GM18508 (cell line): ENCODE measurements around the gene ANAPC1.
"Not testable (repeated sequence)": the region's sequence is repeated elsewhere in the genome, so short reads cannot be mapped to it uniquely, and the experiment has no call there.

ENCODE experiments used
- ATAC-seq: cut with Tn5 transposase; IDR thresholded peaks from one replicate; pipeline ENCODE4 v1.9.1; 2021; ENCODE audit warnings: moderate number of reproducible peaks; ENCODE audit not compliant: insufficient read depth, unreplicated experiment

ANAPC1 gene, protein sequence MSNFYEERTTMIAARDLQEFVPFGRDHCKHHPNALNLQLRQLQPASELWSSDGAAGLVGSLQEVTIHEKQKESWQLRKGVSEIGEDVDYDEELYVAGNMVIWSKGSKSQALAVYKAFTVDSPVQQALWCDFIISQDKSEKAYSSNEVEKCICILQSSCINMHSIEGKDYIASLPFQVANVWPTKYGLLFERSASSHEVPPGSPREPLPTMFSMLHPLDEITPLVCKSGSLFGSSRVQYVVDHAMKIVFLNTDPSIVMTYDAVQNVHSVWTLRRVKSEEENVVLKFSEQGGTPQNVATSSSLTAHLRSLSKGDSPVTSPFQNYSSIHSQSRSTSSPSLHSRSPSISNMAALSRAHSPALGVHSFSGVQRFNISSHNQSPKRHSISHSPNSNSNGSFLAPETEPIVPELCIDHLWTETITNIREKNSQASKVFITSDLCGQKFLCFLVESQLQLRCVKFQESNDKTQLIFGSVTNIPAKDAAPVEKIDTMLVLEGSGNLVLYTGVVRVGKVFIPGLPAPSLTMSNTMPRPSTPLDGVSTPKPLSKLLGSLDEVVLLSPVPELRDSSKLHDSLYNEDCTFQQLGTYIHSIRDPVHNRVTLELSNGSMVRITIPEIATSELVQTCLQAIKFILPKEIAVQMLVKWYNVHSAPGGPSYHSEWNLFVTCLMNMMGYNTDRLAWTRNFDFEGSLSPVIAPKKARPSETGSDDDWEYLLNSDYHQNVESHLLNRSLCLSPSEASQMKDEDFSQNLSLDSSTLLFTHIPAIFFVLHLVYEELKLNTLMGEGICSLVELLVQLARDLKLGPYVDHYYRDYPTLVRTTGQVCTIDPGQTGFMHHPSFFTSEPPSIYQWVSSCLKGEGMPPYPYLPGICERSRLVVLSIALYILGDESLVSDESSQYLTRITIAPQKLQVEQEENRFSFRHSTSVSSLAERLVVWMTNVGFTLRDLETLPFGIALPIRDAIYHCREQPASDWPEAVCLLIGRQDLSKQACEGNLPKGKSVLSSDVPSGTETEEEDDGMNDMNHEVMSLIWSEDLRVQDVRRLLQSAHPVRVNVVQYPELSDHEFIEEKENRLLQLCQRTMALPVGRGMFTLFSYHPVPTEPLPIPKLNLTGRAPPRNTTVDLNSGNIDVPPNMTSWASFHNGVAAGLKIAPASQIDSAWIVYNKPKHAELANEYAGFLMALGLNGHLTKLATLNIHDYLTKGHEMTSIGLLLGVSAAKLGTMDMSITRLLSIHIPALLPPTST (N-terminal part only)

DNA sequence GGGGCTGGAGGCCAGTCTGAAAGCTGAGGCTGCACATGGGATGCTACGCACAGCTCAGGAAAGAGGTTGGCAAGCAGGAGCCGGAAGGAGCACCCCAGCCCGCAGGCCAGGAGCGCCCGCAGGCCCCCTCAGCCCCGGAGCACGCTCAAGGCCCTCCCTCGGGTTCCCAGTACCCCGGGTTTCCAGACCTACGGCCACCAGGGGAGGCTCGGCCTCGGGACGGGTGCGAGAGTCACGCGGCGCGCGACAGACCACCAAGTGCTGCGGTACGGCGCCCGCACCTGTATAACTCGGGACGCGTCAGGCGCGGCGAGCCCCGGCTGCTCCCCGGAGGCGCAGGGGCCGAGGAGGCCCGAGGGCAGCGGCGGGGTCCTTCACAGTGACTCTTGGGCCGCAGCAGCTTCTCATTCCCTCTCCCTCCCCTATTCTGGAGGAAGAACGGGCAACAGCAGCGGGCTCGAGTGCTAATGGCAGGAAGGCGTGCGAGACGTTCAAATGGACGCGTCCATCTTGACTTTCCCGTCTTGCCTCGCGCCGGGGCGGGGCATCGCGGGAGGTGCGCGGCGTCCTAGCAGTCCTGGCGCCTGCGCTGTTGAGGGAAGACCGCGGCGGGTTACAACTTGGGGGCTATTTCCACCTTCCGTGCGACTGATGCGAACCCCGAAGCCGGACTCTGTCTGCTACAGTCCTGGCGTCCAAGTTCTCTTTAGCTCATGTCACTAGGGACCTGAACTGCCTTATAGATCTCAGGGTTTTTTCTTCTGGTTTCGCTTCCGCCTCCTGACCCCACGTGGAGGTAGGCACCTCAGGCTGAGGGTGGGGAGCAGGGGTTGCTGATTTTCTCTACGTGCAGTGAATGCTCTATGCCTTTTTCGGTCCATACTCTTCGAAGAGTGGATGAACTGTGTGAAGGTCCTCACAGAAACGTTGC is at the start of gene ANAPC1:
ANAPC1 (minus strand) TSS at position 533 of the 931 bp plus-strand sequence. CDS start 3,368 bp downstream, outside the sequence.
- peak; percentile 53 for ATAC-seq

DNA sequence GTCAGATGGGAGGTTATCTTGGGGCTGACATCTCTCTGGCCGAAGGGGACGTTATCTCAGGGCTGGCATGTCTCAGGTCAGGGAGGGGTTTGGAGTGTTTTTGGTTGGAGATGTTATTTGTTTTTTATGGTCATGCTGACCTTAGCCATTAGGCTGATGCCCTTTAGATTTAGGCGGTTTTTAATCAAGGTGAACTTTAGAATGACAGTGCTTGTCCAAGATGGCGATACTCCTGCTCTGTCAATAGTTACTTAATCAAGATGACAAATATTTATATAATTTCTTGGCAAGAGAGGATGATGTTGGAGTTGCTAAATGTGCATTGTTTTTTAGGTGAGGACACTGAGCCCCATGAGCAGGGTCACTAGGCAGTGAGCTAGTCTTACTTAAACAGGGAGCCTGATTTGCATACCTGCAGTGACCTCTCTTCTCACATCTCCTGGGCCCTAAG is 48.9 kb upstream of the ANAPC1 start:
- ATAC-seq = no peak

DNA sequence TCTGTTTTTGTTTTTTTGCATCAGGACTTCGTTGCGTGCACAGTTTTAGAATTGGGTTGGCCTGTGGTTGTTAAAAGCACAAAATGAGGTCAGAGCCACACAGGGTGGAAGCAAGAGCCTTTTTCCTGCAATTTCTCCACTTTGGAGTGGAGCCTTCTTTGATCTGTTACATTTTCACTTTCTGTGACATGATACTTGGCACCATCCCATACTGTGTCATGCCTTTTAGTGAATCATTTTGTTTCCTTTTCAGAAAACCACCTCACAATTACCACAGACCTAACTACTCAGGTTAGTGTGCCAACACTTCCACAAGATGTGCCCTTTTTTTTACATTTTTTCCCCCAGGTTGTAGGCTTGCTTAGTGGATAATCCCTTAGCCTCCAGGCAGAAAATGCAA is 46.9 kb upstream of the ANAPC1 start:
- ATAC-seq = no peak

DNA sequence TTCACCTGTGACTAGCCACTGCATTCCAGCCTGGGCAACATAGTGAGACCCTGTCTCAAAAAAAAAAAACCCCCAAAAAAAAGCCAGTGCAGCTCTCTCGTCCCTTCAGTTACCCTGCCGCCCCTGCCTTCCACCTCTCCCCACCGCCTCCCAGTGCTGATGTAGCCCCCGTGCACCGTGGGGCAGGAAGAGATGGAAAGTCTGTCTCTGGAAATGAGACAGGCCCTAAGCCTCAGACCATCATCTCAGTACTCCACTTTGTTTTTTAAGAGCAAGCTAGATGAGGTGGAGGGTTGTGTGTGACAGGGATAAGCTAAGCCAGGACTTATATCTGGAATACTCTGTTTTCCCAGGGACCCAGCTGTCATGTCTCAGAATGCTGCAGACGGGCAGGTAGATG is 46.4 kb upstream of the ANAPC1 start:
- no peak for ATAC-seq

DNA sequence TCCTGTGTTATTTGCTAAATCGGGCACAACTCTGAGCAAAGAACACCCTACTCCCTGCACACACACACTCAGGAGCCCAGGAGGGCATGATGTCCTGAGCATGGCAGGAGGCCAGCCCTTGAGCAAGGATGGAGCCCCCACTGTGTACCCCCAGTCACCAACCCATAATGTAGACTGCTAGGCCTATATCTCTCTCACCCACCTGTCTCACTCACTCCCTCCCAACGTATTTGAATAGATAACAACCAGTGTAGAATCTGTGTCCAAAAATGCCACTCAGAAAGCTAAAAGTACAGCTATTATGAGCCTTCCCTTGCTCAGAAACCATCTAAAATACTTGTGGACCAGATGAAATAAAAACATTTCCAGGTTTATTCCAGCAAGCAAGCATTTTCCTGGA is 43.7 kb upstream of the ANAPC1 start:
- ATAC-seq = no peak

DNA sequence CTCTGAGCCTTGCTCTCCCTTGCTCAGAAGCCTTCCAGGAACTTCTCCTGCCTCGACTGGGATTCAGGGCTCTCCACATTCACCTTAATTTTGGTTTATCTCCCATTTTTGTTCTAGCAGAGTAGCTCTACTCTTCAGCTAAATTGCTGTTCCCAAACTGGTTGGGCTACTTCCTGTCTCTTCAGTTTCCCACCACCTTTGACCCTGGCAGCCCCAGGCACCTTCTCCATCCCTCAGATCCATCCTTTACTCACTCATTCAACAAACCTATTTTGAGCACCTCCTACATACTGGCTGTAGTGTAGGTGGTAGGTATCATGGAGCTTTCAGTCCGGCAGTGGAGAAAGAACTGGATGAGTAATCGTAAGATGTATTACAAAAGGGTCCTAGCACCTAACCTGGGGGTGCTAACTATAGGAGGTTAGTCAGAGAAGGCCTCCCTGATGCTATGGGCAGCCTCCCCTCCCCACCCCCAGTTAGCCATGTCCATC is 40.7 kb upstream of the ANAPC1 start:
- ATAC-seq = no peak

DNA sequence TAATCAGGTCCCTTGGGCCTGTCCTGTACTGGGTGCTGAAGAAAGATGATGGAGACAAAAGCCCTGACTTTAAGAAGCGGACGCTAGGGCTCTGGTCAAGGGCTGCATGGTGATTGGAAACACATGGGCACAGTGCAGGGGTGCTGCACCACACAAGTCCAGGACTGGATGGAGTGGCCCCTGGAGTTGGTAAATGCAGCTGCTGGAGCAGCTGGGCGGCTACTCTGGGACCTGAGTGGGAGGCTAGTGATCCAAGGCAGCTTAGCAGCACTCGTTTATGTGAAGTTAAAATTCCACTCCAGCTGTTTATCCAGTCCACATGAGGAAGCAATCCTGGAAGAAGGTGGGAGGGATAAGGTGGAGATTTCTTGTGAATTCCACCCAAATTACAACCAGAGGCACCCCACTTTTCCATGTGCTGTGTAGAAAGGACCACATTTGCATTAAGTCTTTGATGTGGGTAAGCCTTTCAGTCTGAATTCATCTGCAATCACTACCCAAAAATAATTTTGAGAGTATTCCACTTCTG is 39.3 kb upstream of the ANAPC1 start:
- no peak for ATAC-seq

DNA sequence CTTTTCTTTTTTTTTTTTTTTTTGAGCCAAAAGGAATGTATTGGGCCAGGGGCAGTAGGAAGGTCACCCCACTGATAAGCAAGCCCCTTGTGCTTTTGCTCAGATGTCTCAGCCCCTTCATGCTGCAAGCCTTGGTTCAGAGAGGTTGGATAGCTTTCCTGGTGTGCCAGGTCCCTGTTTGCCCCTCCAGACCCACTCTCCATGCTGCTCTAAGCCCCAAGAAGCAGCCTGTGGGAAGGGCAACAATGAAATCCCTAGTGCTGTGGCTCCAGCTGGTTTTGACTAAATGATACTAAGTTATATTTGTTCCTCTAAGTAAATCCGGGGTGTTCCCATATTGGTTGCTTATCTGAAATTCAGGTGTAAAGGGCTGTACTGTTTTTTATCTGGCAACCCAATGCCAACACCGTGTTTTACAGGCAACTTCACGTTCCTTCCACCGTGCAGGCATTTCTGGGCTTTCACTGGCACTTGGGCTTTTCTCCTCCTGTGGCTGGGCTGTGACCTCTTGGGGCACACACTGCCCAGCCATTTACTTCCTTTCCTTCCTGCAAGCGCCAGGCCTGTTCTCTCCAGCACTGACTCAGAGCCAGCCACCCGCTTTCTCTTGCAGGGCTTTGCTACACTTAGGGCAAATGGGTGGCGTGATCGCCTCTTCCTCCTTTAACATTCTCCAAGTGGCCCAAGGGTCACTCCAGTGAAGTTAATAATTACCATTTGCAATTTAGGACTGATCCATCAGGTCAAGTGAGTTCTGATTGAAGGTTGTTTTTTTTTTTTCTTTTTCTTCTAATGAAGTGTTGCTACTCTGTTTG is 36.0 kb upstream of the ANAPC1 start:
- no peak for ATAC-seq

DNA sequence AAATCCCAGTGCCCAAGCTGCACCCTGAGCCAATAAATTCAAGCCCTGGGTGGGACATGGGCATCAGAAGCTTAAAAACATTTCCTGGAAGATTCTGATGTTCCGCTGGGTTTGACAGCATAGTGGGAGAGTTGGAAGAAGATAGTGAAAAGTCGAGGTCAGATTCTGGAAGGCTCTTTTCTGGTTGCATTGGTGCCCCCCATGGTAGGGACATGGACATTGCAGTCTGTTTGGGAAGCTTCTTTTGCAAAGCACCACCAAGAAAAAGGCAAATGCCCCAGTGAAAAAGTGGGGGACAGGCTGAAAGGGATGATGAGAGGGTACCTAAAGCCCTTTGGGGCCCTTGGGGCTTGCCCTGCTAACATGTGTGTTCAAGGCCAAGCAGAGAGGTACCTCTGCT is 35.4 kb upstream of the ANAPC1 start:
- ATAC-seq = no peak

DNA sequence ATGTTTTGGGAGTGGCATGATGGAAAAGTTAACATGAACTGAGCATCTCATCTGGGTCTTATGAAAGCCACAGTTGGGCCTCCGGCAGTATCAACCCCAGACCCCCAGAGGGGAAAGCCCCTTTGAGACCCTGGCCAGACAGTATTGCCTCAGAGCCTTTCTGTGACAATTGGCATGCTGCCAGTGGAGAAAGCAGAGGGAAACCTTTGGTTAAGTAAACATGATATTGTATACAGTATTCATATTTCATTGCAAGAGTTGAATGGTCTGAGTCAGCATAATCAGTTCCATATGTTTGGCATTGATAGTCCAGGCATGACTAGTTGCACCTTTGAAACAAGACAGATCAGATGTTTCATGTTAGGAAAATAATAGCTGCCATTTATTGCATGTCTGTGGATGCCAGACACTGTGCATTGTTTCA is 34.4 kb upstream of the ANAPC1 start:
- ATAC-seq = no peak

DNA sequence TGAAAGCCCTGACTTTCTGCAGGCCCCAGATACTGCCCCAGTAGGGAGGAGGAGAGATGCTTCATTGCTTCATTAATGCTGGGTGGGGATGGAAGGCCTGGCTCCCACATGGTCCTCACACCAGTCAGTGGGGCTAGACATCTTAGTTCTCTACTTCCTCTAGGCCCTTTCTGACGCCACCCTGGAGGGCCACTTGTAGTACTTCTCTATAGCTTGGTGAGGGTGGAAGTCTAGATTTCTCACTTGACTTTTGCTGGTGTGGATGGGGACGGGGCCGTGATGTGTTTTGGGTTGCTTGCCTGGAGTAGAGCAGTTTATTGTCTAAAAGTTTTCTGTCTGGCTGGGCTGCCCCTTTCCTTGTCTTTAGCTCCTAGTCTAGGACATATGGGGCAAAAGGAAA is 33.1 kb upstream of the ANAPC1 start:
- no peak for ATAC-seq

DNA sequence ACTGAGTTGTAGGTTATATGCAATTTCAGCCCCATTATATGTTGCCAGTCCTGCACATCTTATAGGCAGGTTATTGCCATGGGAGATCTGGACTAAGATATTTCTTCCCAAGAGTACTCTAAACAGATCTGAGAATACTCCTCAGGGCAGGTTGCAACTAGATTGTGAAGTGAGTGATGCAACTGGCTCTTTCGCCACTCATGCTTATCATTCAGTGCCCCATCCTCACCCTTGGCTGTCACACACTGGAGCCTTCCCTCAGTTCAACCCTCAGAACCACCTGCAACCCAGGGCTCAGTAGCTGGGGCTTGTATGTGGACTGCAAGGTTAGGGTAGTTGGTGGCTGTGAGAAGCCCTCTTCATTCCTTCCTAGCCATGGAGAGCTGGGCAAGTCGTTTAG is 28.6 kb upstream of the ANAPC1 start:
- ATAC-seq = no peak

DNA sequence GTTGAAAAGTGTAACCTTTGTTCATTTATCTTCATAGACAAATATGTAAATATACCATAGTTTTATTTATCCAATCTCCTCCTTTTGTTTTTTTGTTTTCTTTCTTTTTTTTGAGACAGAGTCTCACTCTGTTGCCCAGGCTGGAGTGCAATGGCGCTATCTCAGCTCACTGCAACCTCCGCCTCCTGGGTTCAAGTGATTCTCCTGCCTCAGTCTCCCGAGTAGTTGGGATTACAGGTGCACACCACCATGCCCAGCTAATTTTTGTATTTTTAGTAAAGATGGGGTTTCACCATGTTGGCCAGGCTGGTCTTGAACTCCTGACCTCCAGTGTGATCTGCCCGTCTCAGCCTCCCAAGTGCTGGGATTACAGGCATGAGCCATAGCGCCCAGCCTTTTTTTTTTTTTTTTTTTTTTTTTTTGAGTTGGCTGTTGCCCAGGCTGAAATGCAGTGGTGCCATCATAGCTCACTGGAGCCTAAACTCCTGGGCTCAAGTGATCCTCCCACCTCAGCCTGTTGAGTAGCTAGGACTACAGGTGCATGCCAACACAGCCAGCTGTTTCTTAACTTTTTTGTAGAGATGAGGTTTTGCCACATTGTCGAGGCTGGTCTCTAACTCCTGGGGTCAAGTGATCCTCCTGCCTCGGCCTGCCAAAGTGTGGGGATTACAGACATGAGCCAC is 27.4 kb upstream of the ANAPC1 start:
- not testable (repeated sequence) for ATAC-seq

DNA sequence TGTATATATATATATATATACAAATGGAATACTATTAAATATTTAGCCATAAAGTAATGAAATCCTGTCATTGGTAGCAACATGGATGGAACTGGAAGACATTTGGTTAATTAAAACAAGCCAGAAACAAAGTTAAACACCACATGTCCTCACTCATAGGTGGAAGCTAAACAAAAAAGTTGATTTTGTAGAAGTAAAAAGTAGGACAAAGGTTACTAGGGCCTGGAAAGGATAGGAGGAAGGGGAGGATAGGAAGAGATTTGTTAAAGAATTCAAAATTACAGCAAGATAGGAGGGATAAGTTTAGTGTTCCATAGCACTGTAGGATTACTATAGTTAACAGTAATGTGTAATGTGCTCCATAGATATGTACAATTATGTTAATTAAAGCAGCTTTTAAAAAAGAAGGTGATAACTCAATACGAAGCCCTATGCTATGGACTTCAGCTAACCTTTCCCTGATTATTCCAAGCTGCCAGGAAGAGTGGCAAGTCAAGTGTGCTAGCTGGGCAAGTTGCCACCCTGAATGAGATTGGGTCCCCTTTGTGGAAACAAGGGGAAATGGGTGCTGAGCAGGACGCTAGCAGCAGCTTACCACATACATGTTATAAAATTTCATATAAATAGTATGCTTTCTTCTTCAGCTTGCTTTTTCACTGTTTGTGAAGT is 26.8 kb upstream of the ANAPC1 start:
- ATAC-seq = no peak

DNA sequence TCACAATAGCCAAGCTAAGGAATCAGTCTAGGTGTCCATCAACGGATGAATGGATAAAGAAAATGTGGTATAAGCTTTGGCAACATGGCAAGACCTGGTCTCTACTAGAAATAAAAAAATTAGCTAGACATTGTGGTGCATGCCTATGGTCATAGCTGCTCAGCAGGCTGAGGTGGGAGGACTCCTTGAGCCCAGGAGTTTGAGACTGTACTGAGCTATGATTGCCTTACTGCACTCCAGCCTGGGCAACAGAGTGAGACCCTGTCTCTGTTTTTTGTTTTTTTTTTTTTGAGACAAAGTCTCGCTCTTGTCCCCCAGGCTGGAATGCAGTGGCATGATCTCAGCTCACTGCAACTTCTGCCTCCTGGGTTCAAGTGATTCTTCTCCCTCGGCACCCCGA is 26.0 kb upstream of the ANAPC1 start:
- ATAC-seq = not testable (repeated sequence)

DNA sequence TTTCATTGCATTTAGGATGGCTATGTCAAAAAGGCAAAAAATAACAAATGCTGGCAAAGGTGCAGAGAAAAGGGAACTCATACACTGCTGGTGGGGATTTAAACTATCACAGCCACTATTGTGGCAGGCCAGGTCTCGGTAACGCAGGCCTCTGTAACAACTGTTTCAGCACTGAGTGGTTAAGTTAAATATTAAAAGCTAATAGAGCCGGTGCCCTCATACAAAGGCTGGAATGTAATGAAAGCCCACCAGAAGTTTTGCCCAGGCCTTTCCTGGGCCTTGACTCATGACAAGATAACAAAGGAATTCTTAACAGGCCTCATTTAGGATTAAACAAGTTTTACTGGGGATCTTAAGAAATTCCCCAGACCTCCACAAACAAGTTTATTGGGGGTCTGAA is 25.1 kb upstream of the ANAPC1 start:
- no peak for ATAC-seq

DNA sequence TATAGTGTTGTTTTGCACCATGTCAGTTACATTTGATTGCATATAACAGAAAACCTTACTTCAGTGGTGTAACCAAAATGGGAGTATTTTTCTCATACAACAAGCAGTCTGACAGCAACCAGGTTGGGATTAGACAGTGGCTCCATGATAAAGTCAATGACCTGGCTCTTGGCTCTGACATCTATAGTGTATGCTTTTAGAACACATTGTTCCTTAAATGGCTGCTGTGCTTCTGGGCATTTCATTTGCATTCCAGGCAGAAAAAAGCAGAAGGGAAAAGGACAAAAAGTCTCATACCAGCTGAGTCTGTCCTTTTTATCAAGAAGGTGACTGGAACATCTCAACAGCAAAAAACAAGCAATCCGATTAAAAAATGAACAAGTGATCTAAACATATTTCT is 24.6 kb upstream of the ANAPC1 start:
- ATAC-seq = no peak
